ENCODE results near the gene KIF5C.
"Not testable (repeated sequence)": the region's sequence is repeated elsewhere in the genome, so short reads cannot be mapped to it uniquely, and the experiment has no call there.

The KIF5C gene

GRCh38 chr2:148968301-148968700 lies 93.3 kb downstream of the KIF5C start:
- DNase-seq, result no peak

GRCh38 chr2:148968776-148969319 lies 93.8 kb downstream of the KIF5C start:
- DNase-seq, result no peak

DNA sequence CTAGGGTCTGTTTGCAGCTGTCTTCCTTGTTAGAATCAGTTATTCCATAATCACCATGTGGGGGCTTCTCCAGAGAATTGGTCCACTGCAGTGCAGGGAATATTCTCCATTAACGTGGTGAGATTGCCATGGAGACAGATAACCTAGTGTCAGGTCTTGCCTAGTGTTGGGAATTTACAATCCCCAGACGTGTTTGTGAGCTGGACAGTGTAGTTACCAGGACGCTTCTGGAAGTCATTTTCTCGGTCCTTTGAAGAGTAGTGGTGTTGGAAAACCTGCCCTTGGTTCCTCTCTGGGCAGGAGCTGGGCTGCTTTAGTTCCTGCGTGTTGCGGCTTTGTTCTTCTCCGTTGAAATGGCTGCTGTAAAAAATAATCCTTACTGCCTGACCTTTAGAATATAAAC lies 94.6 kb downstream of the KIF5C start:
- DNase-seq, result no peak

GRCh38 chr2:148970385-148970784 lies 95.4 kb downstream of the KIF5C start:
- DNase-seq, result no peak

DNA sequence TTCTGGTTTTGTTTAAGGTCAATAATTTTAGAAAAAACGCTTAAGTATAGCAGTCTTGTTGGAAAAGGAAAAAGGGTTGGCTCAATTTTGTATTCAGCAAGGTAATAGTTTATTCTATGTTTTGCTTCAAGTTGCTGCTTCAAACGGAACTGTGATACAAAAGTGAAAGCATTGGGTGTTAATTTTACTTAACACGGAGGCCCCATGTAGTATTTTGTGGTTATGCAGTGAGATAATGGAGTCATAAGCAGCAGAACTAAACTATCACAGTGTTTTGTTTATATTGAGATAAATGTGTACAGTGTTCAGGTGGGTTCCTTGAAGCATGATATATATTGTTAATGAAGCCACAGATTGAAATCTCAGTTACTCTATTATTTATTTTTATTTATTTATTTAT lies 96.5 kb downstream of the KIF5C start:
- no peak for DNase-seq

- peak; percentile 5 for DNase-seq
These were observed 99.1 kb downstream of the KIF5C start for GRCh38 chr2:148974095-148974494.

DNA sequence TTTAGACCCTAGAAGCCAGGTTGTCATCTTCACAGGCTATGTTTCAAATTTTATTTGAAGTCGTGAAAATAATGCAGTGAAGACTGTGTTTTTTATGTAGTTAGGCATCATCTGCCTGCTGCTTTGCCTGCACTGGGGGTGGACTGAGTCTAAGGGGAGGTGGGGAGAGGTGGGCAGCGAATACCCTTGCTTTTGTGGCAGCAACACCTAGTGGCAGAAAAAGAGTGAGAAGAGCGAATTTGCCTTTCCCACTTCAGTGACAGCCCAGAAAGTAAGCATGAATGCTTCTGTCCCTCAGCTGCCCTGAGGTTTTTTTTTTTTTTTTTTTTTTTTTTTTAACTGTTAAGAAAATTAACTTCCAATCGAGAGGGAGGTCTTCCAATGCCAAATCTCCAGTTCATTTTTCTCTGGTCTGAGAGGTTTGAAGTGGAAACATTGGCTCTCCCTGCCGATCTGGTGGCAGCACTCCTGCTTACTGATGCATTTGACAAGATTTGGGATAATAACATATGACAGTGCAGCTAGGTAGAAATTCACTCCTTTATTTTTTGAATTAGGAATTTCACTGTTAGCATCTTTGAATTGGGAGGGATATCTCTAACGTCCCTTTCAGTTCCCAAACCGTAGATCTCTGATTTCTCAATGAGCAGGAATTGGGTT lies 103.1 kb downstream of the KIF5C start:
- DNase-seq, result no peak

DNA sequence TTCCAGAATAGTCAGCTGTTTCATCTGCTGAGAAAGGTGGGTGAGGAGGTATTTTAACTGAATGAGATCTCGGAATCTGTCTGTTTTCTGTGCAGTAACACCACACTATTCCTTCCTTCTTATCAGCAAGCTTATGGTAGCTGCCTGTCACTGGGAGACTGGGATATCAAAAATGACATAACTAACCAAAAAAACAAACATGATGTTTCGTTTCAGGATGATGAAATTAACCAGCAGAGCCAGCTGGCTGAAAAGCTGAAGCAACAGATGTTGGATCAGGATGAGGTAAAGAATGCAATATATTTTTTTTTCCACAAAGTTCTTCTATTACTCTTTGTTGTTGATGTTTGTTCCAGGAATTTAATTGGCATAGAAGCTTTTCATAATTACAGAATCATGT lies 103.7 kb downstream of the KIF5C start:
- DNase-seq, result no peak

- DNase-seq, result no peak
These were observed 104.3 kb downstream of the KIF5C start for GRCh38 chr2:148979164-148979918.

GRCh38 chr2:148979919-148980277 lies 104.9 kb downstream of the KIF5C start:
- DNase-seq, result no peak

GRCh38 chr2:148980496-148980895 lies 105.5 kb downstream of the KIF5C start:
- DNase-seq, result not testable (repeated sequence)

GRCh38 chr2:148981324-148981723 lies 106.3 kb downstream of the KIF5C start:
- DNase-seq, result no peak

DNA sequence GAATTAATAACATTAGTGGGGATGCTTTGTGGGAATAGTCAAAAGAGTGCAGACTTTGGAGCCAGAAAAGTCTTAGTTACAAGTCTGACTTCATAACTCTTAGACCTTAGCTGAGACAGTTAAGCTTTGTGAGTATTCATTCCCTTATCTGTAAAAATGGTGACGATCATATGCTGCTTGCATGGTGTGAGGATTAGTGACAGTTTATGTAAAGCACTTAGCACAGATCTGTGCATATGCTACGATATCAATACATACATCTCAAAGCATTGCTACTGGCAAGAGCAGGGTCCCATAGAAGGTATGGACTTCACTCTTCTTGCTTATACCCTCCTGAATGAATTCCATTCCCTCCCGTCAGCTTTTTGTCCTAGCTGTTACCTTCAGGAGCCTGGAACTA lies 106.8 kb downstream of the KIF5C start:
- DNase-seq, result no peak

DNA sequence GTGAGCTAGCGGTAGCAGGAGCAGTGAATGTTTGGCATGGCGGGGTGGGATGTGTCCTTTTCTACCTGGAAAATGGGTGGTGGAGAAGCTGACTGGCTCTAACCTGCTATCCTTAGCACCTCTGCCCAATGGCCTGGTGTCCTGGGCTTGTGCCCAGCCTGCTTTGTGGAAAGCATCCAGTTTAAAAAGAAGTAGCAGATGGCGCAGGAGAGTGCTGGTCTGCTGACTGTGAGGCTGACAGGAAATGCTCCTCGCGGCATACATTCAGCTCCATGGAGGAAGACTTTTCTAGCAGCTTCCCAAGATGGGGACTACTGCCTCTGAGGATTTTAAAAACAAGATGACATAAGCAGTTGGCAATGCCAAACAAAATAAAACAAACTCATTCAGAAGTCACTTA lies 107.3 kb downstream of the KIF5C start:
- DNase-seq, result no peak

GRCh38 chr2:148983896-148984295 lies 108.9 kb downstream of the KIF5C start:
- DNase-seq, result no peak

- DNase-seq, result no peak
These were observed 109.4 kb downstream of the KIF5C start for GRCh38 chr2:148984449-148984848.

DNA sequence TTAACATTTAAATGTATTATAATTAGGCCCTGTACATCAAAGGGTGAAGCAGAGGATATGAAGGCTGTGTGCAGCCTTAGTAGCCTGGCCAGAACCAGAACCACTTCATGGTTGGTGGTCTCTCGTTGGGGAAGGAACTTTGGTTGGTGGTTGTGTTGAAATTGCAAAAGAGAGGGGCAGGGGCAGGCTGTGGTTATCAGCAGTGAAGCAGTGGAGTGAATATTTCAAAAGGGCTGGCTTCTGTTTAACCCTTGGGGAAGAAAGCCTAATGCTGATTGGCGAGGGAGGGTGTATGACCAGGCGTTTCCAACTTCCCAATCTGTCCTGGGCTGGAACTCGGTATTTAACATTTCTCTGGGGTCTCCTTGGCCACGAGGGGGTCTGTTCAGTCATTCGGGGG lies 112.3 kb downstream of the KIF5C start:
- DNase-seq, result no peak

- no peak for DNase-seq
These were observed 113.3 kb downstream of the KIF5C start for GRCh38 chr2:148988337-148988736.

- DNase-seq, result peak; percentile 75
These were observed 115.0 kb downstream of the KIF5C start for GRCh38 chr2:148989882-148990493.

- no peak for DNase-seq
These were observed 115.9 kb downstream of the KIF5C start for GRCh38 chr2:148990968-148991367.

- no peak for DNase-seq
These were observed 117.4 kb downstream of the KIF5C start for GRCh38 chr2:148992448-148992847.

DNA sequence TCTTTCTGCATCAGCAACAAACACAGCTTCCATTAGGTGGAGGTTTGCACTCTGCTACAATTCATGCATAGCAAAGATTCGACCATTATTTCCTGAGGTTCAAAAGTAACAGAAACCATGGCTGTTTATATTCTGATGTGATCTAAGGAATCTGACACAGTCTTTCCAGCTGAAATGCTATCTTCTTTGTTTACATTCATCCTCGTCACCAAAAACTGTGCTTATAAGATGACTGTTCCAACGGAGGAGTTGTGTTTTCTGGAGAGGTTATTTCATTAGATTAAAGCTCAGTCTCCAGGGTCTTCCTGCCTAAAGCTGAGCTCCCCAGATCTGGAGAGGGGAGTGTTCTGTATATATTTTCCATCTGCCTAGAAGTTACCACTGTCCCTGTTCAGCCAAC lies 118.3 kb downstream of the KIF5C start:
- DNase-seq, result no peak

GRCh38 chr2:148994341-148994740 lies 119.3 kb downstream of the KIF5C start:
- DNase-seq, result no peak

- DNase-seq, result no peak
These were observed 121.8 kb downstream of the KIF5C start for GRCh38 chr2:148996805-148997204.
